Heart left ventricle (tissue), 13 donors: Measurements from ENCODE around the gene B3GALT5.

ENCODE experiments used
- POLR2A ChIP-seq, 2 donors: fragments of 450-650 bp; IDR thresholded peaks; one replicate each; pipeline ENCODE4 v1.6.1; 2017; ENCODE audit warnings: antibody characterized with exemption in 2 of 2, mild to moderate bottlenecking in 2 of 2, moderate library complexity in 2 of 2
- TF ChIP-seq, protein P1 (sequence below), 12 donors: fragments of 200-600 bp; sonication (generic) in 4 of 12; IDR thresholded peaks; one replicate each; pipeline versions ENCODE4 v1.5.0 to v1.8.0; 2018 to 2022; ENCODE audit warnings: antibody characterized with exemption in 12 of 12, mild to moderate bottlenecking in 5 of 12
- donor health status: ischemic (EF 13 %, LVEDD 7.1; RV severe dilation, severe dysfunction).
- donor health status: DM: no; HTN: yes; CAD: no.
- donor health status: DM: no; HTN: no; CAD: no.
- donor health status: ischemic (EF 25% LVEDD 6.9; RV normal size, moderate dysfunction).
- donor health status: ischemic (EF 25% LVEDD 5.7; RV mildly dilated, moderate dysfunction).
- donor health status: ischemic (EF 35%, LVEDD 5.7; RV mildly dilated, moderate dysfunction).
- donor health status: nonischemic (EF 11% LVEDD 7.7; RV severe dilation, severe dysfunction).
- donor health status: DM: yes; HTN: yes; CAD: no.
- donor health status: PGD.
- donor health status: ischemic (EF 29% LVEDD 5.4; RV normal size, mild dysfunction).
- donor health status: nonischemic (EF 23%, LVEDD 6.1; RV moderate dilation, normal function).

DNA sequence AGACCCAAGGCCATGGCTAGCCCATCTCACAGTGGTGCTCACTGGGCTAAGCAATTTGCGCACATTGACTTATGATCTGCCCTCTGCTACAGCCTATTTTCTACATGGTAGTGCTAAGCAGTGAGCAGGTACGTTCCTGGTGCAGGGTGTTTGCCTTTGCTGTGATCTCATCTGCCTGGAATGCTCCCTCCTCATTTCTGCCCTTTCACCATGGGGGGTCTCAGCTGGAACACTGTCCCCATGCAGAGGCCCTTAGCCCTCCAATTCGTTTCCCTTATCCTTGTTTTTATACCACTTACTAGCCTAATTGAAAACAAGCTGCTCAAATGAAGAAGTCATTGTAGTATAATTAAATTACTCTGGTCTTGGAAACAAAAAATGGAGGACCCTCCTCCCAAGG, 2.0 kb upstream of the B3GALT5 start:
- no peak for TF ChIP-seq POLR2A (IDR thresholded peaks at IDR 0.05)
- TF ChIP-seq, protein P1, sequence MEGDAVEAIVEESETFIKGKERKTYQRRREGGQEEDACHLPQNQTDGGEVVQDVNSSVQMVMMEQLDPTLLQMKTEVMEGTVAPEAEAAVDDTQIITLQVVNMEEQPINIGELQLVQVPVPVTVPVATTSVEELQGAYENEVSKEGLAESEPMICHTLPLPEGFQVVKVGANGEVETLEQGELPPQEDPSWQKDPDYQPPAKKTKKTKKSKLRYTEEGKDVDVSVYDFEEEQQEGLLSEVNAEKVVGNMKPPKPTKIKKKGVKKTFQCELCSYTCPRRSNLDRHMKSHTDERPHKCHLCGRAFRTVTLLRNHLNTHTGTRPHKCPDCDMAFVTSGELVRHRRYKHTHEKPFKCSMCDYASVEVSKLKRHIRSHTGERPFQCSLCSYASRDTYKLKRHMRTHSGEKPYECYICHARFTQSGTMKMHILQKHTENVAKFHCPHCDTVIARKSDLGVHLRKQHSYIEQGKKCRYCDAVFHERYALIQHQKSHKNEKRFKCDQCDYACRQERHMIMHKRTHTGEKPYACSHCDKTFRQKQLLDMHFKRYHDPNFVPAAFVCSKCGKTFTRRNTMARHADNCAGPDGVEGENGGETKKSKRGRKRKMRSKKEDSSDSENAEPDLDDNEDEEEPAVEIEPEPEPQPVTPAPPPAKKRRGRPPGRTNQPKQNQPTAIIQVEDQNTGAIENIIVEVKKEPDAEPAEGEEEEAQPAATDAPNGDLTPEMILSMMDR (IDR thresholded peaks at IDR 0.05), result no peak
